HEK293 (cell line): ENCODE results near the gene FOXA2.
A peak's percentile ranks its signal among the peaks of the same experiment; 100 is the strongest.

Source experiments
- CTCF ChIA-PET: fragments of 350-600 bp; formaldehyde crosslinking; extraction: SDS; loops from one replicate; lab custom pipeline; 2021; ENCODE audit warnings: antibody characterized with exemption; lab: Yijun Ruan, JAX
- POLR2A ChIA-PET: fragments of 300-600 bp; formaldehyde crosslinking; extraction: SDS; loops from one replicate; lab custom pipeline; 2020; ENCODE audit warnings: antibody characterized with exemption, inconsistent platforms; lab: Yijun Ruan, JAX
- H3K27ac ChIP-seq: fragments of 200-500 bp; sonication (Bioruptor generic); 2 replicates; pipeline ENCODE4 v1.5.1; 2014; ENCODE audit warnings: low read depth, low read length, control low read depth, inconsistent platforms; ENCODE audit errors: extremely low read depth
- H3K36me3 ChIP-seq, 2 experiments: fragments of 200-500 bp in 1 of 2; sonication (Bioruptor generic) in 1 of 2; 1 replicate in 1 of 2; 2 replicates in 1 of 2; pipeline ENCODE4 v1.5.1; 2014 to 2017; ENCODE audit warnings: inconsistent platforms in 2 of 2, low read length in 2 of 2; ENCODE audit not compliant: control insufficient read depth in 2 of 2, insufficient read depth in 1 of 2
- H3K4me1 ChIP-seq: fragments of 200-500 bp; sonication (Bioruptor generic); 2 replicates; pipeline ENCODE4 v1.5.1; 2014; ENCODE audit warnings: mild to moderate bottlenecking, low read length, inconsistent platforms; ENCODE audit not compliant: control insufficient read depth, insufficient read depth
- H3K4me3 ChIP-seq: 2 replicates; pipeline ENCODE4 v1.5.1; 2011; ENCODE audit warnings: low read depth, mild to moderate bottlenecking, control low read depth, low read length, moderate library complexity
- H3K9me3 ChIP-seq: fragments of 200-500 bp; sonication (Bioruptor generic); 2 replicates; pipeline ENCODE4 v1.5.1; 2014; ENCODE audit warnings: low read depth, low read length, inconsistent platforms; ENCODE audit not compliant: control insufficient read depth, insufficient read depth
- BCL11B ChIP-seq: fragments of 450-650 bp; formaldehyde crosslinking; IDR thresholded peaks from 2 replicates; pipeline ENCODE4 v1.5.1; 2016; ENCODE audit warnings: low read depth, missing biosample characterization, missing genetic modification characterization
- BCL6B ChIP-seq: fragments of 450-650 bp; formaldehyde crosslinking; IDR thresholded peaks from 2 replicates; pipeline ENCODE4 v1.5.1; 2017; ENCODE audit warnings: missing biosample characterization, missing genetic modification characterization
- GLIS1 ChIP-seq: fragments of 450-650 bp; formaldehyde crosslinking; IDR thresholded peaks from 2 replicates; pipeline ENCODE4 v1.5.1; 2016; ENCODE audit warnings: missing biosample characterization, missing genetic modification characterization
- GLIS2 ChIP-seq: fragments of 450-650 bp; formaldehyde crosslinking; IDR thresholded peaks from 2 replicates; pipeline ENCODE4 v1.5.1; 2016; ENCODE audit warnings: missing biosample characterization, missing genetic modification characterization
- INSM2 ChIP-seq: fragments of 450-650 bp; formaldehyde crosslinking; IDR thresholded peaks from 2 replicates; pipeline ENCODE4 v1.5.1; 2016; ENCODE audit warnings: missing biosample characterization, missing genetic modification characterization
- KLF1 ChIP-seq: fragments of 450-650 bp; formaldehyde crosslinking; IDR thresholded peaks from 2 replicates; pipeline ENCODE4 v1.5.1; 2016; ENCODE audit warnings: missing biosample characterization, missing genetic modification characterization
- RBAK ChIP-seq: fragments of 450-650 bp; formaldehyde crosslinking; IDR thresholded peaks from 2 replicates; pipeline ENCODE4 v1.5.1; 2016; ENCODE audit warnings: missing biosample characterization, missing genetic modification characterization
- ZFP3 ChIP-seq: fragments of 450-650 bp; formaldehyde crosslinking; IDR thresholded peaks from 2 replicates; pipeline ENCODE4 v1.5.1; 2016; ENCODE audit warnings: low read depth, missing biosample characterization, missing genetic modification characterization
- ZNF121 ChIP-seq: fragments of 450-650 bp; formaldehyde crosslinking; IDR thresholded peaks from 2 replicates; pipeline ENCODE4 v1.5.1; 2016; ENCODE audit warnings: missing biosample characterization, missing genetic modification characterization
- ZNF138 ChIP-seq: fragments of 450-650 bp; formaldehyde crosslinking; IDR thresholded peaks from 2 replicates; pipeline ENCODE4 v1.5.1; 2016; ENCODE audit warnings: missing biosample characterization, missing genetic modification characterization, borderline replicate concordance
- ZNF146 ChIP-seq: fragments of 450-650 bp; formaldehyde crosslinking; IDR thresholded peaks from 2 replicates; pipeline ENCODE4 v1.5.1; 2016; ENCODE audit warnings: missing biosample characterization, missing genetic modification characterization
- ZNF19 ChIP-seq: fragments of 450-650 bp; formaldehyde crosslinking; IDR thresholded peaks from 2 replicates; pipeline ENCODE4; 2016; ENCODE audit warnings: missing biosample characterization, missing genetic modification characterization, low read depth
- ZNF24 ChIP-seq: fragments of 450-650 bp; formaldehyde crosslinking; IDR thresholded peaks from 2 replicates; pipeline ENCODE4 v1.5.1; 2016; ENCODE audit warnings: missing biosample characterization, missing genetic modification characterization
- ZNF324 ChIP-seq: fragments of 450-650 bp; formaldehyde crosslinking; IDR thresholded peaks from 2 replicates; pipeline ENCODE4 v1.5.1; 2016; ENCODE audit warnings: missing biosample characterization, missing genetic modification characterization
- ZNF335 ChIP-seq: fragments of 450-650 bp; formaldehyde crosslinking; conservative IDR thresholded peaks from 2 replicates; pipeline ENCODE4 v1.5.1; 2016; ENCODE audit warnings: missing biosample characterization, missing genetic modification characterization
- ZNF362 ChIP-seq: fragments of 450-650 bp; formaldehyde crosslinking; IDR thresholded peaks from 2 replicates; pipeline ENCODE4 v1.5.1; 2016; ENCODE audit warnings: missing biosample characterization, missing genetic modification characterization
- ZNF548 ChIP-seq: fragments of 450-650 bp; formaldehyde crosslinking; IDR thresholded peaks from 2 replicates; pipeline ENCODE4 v1.5.1; 2016; ENCODE audit warnings: missing biosample characterization, missing genetic modification characterization
- ZNF629 ChIP-seq: fragments of 450-650 bp; formaldehyde crosslinking; IDR thresholded peaks from 2 replicates; pipeline ENCODE4 v1.5.1; 2017; ENCODE audit warnings: missing biosample characterization, missing genetic modification characterization
- ZNF704 ChIP-seq: fragments of 450-650 bp; formaldehyde crosslinking; IDR thresholded peaks from 2 replicates; pipeline ENCODE4 v1.5.1; 2016; ENCODE audit warnings: missing biosample characterization, missing genetic modification characterization
- ZNF707 ChIP-seq: fragments of 450-650 bp; formaldehyde crosslinking; IDR thresholded peaks from 2 replicates; pipeline ENCODE4 v1.5.1; 2016; ENCODE audit warnings: missing biosample characterization, missing genetic modification characterization
- TF ChIP-seq, protein P1 (sequence below): fragments of 450-650 bp; formaldehyde crosslinking; IDR thresholded peaks from 2 replicates; pipeline ENCODE4 v1.5.1; 2016; ENCODE audit warnings: missing biosample characterization, missing genetic modification characterization, borderline replicate concordance

FOXA2 gene

DNA sequence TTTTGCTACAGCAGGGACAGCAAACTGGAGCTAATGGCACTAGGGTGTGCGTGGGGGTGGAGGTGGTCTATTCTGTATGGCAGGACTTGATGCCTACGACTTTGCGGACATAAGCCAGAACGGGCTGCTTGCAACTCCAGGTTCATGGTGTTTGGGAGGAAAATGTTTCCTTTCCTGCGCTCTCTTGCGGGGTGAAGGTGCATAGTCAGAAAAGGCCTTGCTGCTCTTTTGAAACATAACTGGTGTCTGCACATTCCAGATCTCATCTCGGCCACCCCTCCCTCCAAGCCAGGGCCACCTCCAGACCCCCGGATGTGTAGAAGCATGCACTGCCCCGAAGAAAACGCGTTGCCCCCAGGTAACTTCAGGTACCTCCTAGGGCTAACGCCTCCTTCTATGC lies 8.1 kb downstream of the FOXA2 start:
- CTCF ChIA-PET = interaction anchor here (0.6 kb wide), 3 partner anchors 216 to 1003 kb away, joined by 3 to 4 read pairs (median 3); no protein-coding TSS in a partner anchor
- no peak overlapping the region for H3K4me3 ChIP-seq

GRCh38 chr20:22575737-22576136 lies 8.6 kb downstream of the FOXA2 start:
- Histone ChIP-seq H3K27ac (peak overlapping the region; percentile 28; the same call in 1 of the 2 replicates), H3K4me1 (peaks cover 12% of the 10 kb centered on the region), H3K36me3 (no peaks in the 10 kb centered on the region), H3K4me3 (no peak overlapping the region), H3K9me3 (no peaks in the 10 kb centered on the region)
- no peak for TF ChIP-seq ZFP3 (tag by site-specific recombination)
- TF ChIP-seq ZNF146 = no peak
- TF ChIP-seq INSM2 = no peak
- TF ChIP-seq GLIS1 (tag by site-specific recombination) = no peak
- TF ChIP-seq ZNF704 (tag by site-specific recombination) = no peak
- TF ChIP-seq RBAK (tag by site-specific recombination) = no peak
- TF ChIP-seq, protein P1, sequence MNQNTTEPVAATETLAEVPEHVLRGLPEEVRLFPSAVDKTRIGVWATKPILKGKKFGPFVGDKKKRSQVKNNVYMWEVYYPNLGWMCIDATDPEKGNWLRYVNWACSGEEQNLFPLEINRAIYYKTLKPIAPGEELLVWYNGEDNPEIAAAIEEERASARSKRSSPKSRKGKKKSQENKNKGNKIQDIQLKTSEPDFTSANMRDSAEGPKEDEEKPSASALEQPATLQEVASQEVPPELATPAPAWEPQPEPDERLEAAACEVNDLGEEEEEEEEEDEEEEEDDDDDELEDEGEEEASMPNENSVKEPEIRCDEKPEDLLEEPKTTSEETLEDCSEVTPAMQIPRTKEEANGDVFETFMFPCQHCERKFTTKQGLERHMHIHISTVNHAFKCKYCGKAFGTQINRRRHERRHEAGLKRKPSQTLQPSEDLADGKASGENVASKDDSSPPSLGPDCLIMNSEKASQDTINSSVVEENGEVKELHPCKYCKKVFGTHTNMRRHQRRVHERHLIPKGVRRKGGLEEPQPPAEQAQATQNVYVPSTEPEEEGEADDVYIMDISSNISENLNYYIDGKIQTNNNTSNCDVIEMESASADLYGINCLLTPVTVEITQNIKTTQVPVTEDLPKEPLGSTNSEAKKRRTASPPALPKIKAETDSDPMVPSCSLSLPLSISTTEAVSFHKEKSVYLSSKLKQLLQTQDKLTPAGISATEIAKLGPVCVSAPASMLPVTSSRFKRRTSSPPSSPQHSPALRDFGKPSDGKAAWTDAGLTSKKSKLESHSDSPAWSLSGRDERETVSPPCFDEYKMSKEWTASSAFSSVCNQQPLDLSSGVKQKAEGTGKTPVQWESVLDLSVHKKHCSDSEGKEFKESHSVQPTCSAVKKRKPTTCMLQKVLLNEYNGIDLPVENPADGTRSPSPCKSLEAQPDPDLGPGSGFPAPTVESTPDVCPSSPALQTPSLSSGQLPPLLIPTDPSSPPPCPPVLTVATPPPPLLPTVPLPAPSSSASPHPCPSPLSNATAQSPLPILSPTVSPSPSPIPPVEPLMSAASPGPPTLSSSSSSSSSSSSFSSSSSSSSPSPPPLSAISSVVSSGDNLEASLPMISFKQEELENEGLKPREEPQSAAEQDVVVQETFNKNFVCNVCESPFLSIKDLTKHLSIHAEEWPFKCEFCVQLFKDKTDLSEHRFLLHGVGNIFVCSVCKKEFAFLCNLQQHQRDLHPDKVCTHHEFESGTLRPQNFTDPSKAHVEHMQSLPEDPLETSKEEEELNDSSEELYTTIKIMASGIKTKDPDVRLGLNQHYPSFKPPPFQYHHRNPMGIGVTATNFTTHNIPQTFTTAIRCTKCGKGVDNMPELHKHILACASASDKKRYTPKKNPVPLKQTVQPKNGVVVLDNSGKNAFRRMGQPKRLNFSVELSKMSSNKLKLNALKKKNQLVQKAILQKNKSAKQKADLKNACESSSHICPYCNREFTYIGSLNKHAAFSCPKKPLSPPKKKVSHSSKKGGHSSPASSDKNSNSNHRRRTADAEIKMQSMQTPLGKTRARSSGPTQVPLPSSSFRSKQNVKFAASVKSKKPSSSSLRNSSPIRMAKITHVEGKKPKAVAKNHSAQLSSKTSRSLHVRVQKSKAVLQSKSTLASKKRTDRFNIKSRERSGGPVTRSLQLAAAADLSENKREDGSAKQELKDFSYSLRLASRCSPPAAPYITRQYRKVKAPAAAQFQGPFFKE (tag by site-specific recombination) = no peak
- no peak for TF ChIP-seq BCL6B (tag by site-specific recombination)
- TF ChIP-seq ZNF324 (tag by site-specific recombination) = no peak
- no peak for TF ChIP-seq ZNF335 (tag by site-specific recombination)
- TF ChIP-seq ZNF362 = no peak
- TF ChIP-seq ZNF629 (tag by site-specific recombination) = no peak
- no peak for TF ChIP-seq ZNF138 (tag by site-specific recombination)
- no peak for TF ChIP-seq ZNF24 (tag by site-specific recombination)
- no peak for TF ChIP-seq ZNF19 (tag by site-specific recombination)
- no peak for TF ChIP-seq ZNF548 (tag by site-specific recombination)
- POLR2A ChIA-PET = no interaction called here
- CTCF ChIA-PET = interaction anchor here (1.2 to 3.1 kb wide), 2 partner anchors 11 to 236 kb away, joined by 3 to 17 read pairs; no protein-coding TSS in a partner anchor

More for the DNA sequence above, 8.1 kb downstream of the FOXA2 start:
- Histone ChIP-seq H3K36me3 (no peaks in the 10 kb centered on the region), H3K27ac (no peak overlapping the region), H3K4me1 (peaks cover 12% of the 10 kb centered on the region), H3K9me3 (no peaks in the 10 kb centered on the region)
- POLR2A ChIA-PET = no interaction called here
- TF ChIP-seq KLF1 (tag by site-specific recombination) (no peak), GLIS2 (tag by site-specific recombination) (no peak), ZNF121 (tag by site-specific recombination) (no peak), ZNF707 (tag by site-specific recombination) (no peak), BCL11B (no peak)
